Measurements from ENCODE around the gene CENPS. TPM values are rescaled to one million over a fixed set of nuclear protein-coding genes. Genes with fewer than 3 reads are reported as not detected.
A peak's percentile ranks its signal among the peaks of the same experiment; 100 is the strongest.
"Not testable (repeated sequence)": the region's sequence is repeated elsewhere in the genome, so short reads cannot be mapped to it uniquely, and the experiment has no call there.

Gene CENPS
- total and polyA plus RNA-seq, 7 donors, result 2.2 to 31.4 (median 7.5) TPM

GRCh38 chr1:10415211-10415930 is 14.9 kb upstream of the CENPS start:
- no peak overlapping the region for H3K4me3 ChIP-seq
- ATAC-seq (peak in 3 of 4 donors; percentile 31 to 45 (median 35)), DNase-seq (no peak)
- intact Hi-C loops (cut with DNase I), result no loop called here
- peaks cover 9 to 99% of the 10 kb centered on the region in 2 donors for H3K36me3 ChIP-seq (ENCODE audit: insufficient read depth in 1 of 2, low read depth in 1 of 2)
- no peaks in the 10 kb centered on the region for H3K4me1 ChIP-seq
- no peak for TF ChIP-seq CTCF (IDR thresholded peaks at IDR 0.05)
- no peaks in the 10 kb centered on the region for H3K9me3 ChIP-seq
- H3K27me3 ChIP-seq (ENCODE audit: insufficient read depth in 3 of 3, low read length in 2 of 3), result no peaks in the 10 kb centered on the region
- peak overlapping the region; percentile 6 for H3K27ac ChIP-seq
- WGBS, 3 donors, result 83 to 89% (median 83%) methylated on average over 6 of the region's 6 CpGs

- H3K4me3 ChIP-seq; intact Hi-C loops (cut with DNase I); DNase-seq; H3K9me3 ChIP-seq; H3K4me1 ChIP-seq; H3K27me3 ChIP-seq (ENCODE audit: insufficient read depth in 3 of 3, low read length in 2 of 3); ATAC-seq: not testable (repeated sequence)
- 98 to 100% (median 98%) methylated on average over 1 of the region's 1 CpG for WGBS, 3 donors
- Histone ChIP-seq H3K27ac (peak overlapping the region; percentile 6), H3K36me3 (ENCODE audit: insufficient read depth in 1 of 2, low read depth in 1 of 2) (peaks cover 9 to 100% of the 10 kb centered on the region in 2 donors)
Observed at GRCh38 chr1:10415967-10416366, 14.3 kb upstream of the CENPS start.

- ATAC-seq; H3K27ac ChIP-seq; intact Hi-C loops (cut with DNase I); H3K4me1 ChIP-seq; DNase-seq; H3K4me3 ChIP-seq; H3K9me3 ChIP-seq; H3K27me3 ChIP-seq (ENCODE audit: insufficient read depth in 3 of 3, low read length in 2 of 3): not testable (repeated sequence)
- peaks cover 4 to 81% of the 10 kb centered on the region in 2 donors for H3K36me3 ChIP-seq (ENCODE audit: insufficient read depth in 1 of 2, low read depth in 1 of 2)
- WGBS, 3 donors, result 94 to 98% (median 95%) methylated on average over 8 of the region's 8 CpGs
Observed at GRCh38 chr1:10418741-10419140, 11.5 kb upstream of the CENPS start.

GRCh38 chr1:10419351-10419750 is 10.9 kb upstream of the CENPS start:
- Histone ChIP-seq H3K9me3 (no peaks in the 10 kb centered on the region), H3K27me3 (ENCODE audit: insufficient read depth in 3 of 3, low read length in 2 of 3) (no peaks in the 10 kb centered on the region), H3K36me3 (ENCODE audit: insufficient read depth in 1 of 2, low read depth in 1 of 2) (peaks cover 4 to 75% of the 10 kb centered on the region in 2 donors), H3K4me1 (no peaks in the 10 kb centered on the region), H3K27ac (no peak overlapping the region), H3K4me3 (no peak overlapping the region)
- no peak for ATAC-seq
- intact Hi-C loops (cut with DNase I), result no loop called here
- no peak for TF ChIP-seq CTCF (IDR thresholded peaks at IDR 0.05)
- no peak for DNase-seq
- 84 to 92% (median 84%) methylated on average over 15 of the region's 15 CpGs for WGBS, 3 donors

- Histone ChIP-seq H3K27ac (no peak overlapping the region), H3K9me3 (no peaks in the 10 kb centered on the region), H3K4me3 (no peak overlapping the region), H3K27me3 (ENCODE audit: insufficient read depth in 3 of 3, low read length in 2 of 3) (no peaks in the 10 kb centered on the region), H3K36me3 (ENCODE audit: insufficient read depth in 1 of 2, low read depth in 1 of 2) (peaks cover 0 to 52% of the 10 kb centered on the region in 2 donors), H3K4me1 (no peaks in the 10 kb centered on the region)
- no peak for ATAC-seq
- intact Hi-C loops (cut with DNase I), result no loop called here
- 96 to 99% (median 96%) methylated on average over 5 of the region's 5 CpGs for whole genome bisulfite sequencing, 3 donors
- TF ChIP-seq CTCF (IDR thresholded peaks at IDR 0.05), result no peak
- DNase-seq, result no peak
Observed at GRCh38 chr1:10421637-10422036, 8.6 kb upstream of the CENPS start.
